A673 (cell line): Measurements from ENCODE around the gene STRA8.

Source experiments
- CTCF ChIP-seq: fragments of 300-800, 200-600 bp; sonication (generic); conservative IDR thresholded peaks from 2 replicates; pipeline ENCODE4 v1.5.1; 2017; ENCODE audit warnings: low read depth, mild to moderate bottlenecking, antibody characterized with exemption, low read length, moderate library complexity, mixed read lengths
- EZH2 ChIP-seq: fragments of 200-600 bp; sonication (generic); IDR thresholded peaks from 2 replicates; pipeline ENCODE4 v1.6.1; 2017; ENCODE audit warnings: borderline replicate concordance, low read depth, mild to moderate bottlenecking, mixed read lengths, antibody characterized with exemption, low read length; ENCODE audit not compliant: poor library complexity, severe bottlenecking

- TF ChIP-seq CTCF (no peak), EZH2 (no peak)
Observed at GRCh38 chr7:135200821-135201331, 32.8 kb upstream of the STRA8 start.
